PC-9 (cell line): ENCODE results near the gene ZNF19. TPM values are rescaled to one million over a fixed set of nuclear protein-coding genes. Genes with fewer than 3 reads are reported as not detected.
"Not testable (repeated sequence)": the region's sequence is repeated elsewhere in the genome, so short reads cannot be mapped to it uniquely, and the experiment has no call there.

ENCODE experiments used
- BruUV-seq: library from RNA; stranded (reverse); fragments of 400-500 nt; replicated peaks from 2 replicates; lab custom pipeline; 2021; lab: Mats Ljungman, UMichigan
- CTCF ChIA-PET: fragments of 300-600 bp; sonication (Branson Sonifier 250); formaldehyde crosslinking; loops from one replicate; lab custom pipeline; 2022; ENCODE audit warnings: antibody characterized with exemption; lab: Charles Lee
- POLR2A ChIA-PET: fragments of 300-600 bp; sonication (Branson Sonifier 250); formaldehyde crosslinking; loops from one replicate; lab custom pipeline; 2022; ENCODE audit warnings: antibody characterized with exemption; ENCODE audit not compliant: unreplicated experiment; lab: Charles Lee
- DNase-seq, 2 experiments: peaks; one replicate each; pipeline versions ENCODE4 v3.0.0 to v3.0.0-alpha.2; 2015 to 2022; ENCODE audit warnings: mixed read lengths in 1 of 2
- H2AFZ ChIP-seq: fragments of 200-600 bp; sonication (generic); 2 replicates; pipeline ENCODE4 v1.8.1; 2017; ENCODE audit warnings: antibody characterized with exemption
- H3F3A ChIP-seq: fragments of 200-600 bp; sonication (generic); 2 replicates; pipeline ENCODE4 v1.8.1; 2017; ENCODE audit warnings: antibody characterized with exemption, mild to moderate bottlenecking, low read depth; ENCODE audit not compliant: insufficient read depth
- H3K27ac ChIP-seq: fragments of 200-600 bp; sonication (generic); 2 replicates; pipeline ENCODE4 v1.6.1; 2016; ENCODE audit warnings: mixed run types
- H3K27me3 ChIP-seq: fragments of 200-600 bp; sonication (generic); 2 replicates; pipeline ENCODE4 v1.6.1; 2016; ENCODE audit warnings: low read depth, mixed run types; ENCODE audit not compliant: insufficient read depth
- H3K36me3 ChIP-seq: fragments of 200-600 bp; sonication (generic); 2 replicates; pipeline ENCODE4 v1.6.1; 2016; ENCODE audit warnings: low read depth, mixed run types
- H3K4me1 ChIP-seq: fragments of 200-600 bp; sonication (generic); replicated peaks from 2 replicates; pipeline ENCODE4 v1.6.1; 2016; ENCODE audit warnings: mixed run types; ENCODE audit not compliant: insufficient read depth
- H3K4me2 ChIP-seq: fragments of 200-600 bp; sonication (generic); 2 replicates; pipeline ENCODE4 v1.6.1; 2017; ENCODE audit warnings: mixed run types
- H3K4me3 ChIP-seq: fragments of 200-600 bp; sonication (generic); 2 replicates; pipeline ENCODE4 v1.6.1; 2016; ENCODE audit warnings: mixed run types
- H3K79me2 ChIP-seq: fragments of 200-600 bp; sonication (generic); 2 replicates; pipeline ENCODE4 v1.6.1; 2017; ENCODE audit warnings: low read depth, mixed run types
- H3K9me2 ChIP-seq: fragments of 200-600 bp; sonication (generic); 2 replicates; pipeline ENCODE4 v1.8.1; 2017; ENCODE audit warnings: mild to moderate bottlenecking; ENCODE audit not compliant: insufficient read depth
- H3K9me3 ChIP-seq: fragments of 200-600 bp; sonication (generic); 2 replicates; pipeline ENCODE4 v1.8.1; 2016; ENCODE audit warnings: low read depth; ENCODE audit not compliant: insufficient read depth
- H4K20me1 ChIP-seq: fragments of 200-600 bp; sonication (generic); 2 replicates; pipeline ENCODE4 v1.8.1; 2017; ENCODE audit not compliant: insufficient read depth
- EZH2 ChIP-seq: fragments of 200-600 bp; sonication (generic); IDR thresholded peaks from 2 replicates; pipeline ENCODE4 v1.8.0; 2017; ENCODE audit warnings: antibody characterized with exemption, low read depth
- intact Hi-C: fragments of 100-400 bp; cut with micrococcal nuclease; formaldehyde crosslinking; loops from one replicate; pipeline ENCODE4 v1.10.0; 2022; ENCODE audit not compliant: unreplicated experiment
- total RNA-seq: library from RNA; stranded (reverse); gene quantifications from 2 replicates; pipeline ENCODE4 v1.2.3, GENCODE V29; 2021
- TF ChIP-seq, protein P1 (sequence below): fragments of 200-600 bp; sonication (generic); conservative IDR thresholded peaks from 2 replicates; pipeline ENCODE4 v1.6.1; 2017; ENCODE audit warnings: mixed run types, antibody characterized with exemption, mild to moderate bottlenecking, moderate library complexity

ZNF19 gene
- total RNA-seq, 1 experiment from 2014 or later: 6.8 TPM

DNA sequence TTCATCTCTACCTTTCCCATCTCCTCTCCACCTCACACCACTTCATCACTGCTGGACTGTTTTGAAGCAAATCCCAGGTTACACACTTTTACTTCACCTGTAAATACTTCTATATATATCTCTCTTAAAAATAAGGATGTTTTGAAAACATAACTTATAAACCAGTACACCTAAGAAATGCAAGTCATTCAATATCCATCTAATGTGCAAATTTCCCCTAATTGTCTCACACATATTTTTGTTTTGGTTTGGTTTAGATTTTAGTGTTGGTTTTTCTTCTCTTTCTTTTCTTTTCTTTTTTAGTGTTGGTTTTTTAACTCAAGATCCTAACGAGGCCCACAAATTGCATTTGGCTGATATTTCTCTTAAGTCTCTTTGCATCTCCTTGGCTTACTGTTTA, 17.9 kb upstream of the ZNF19 start:
- H3K27me3 ChIP-seq: no peaks in the 10 kb centered on the region
- no peaks in the 10 kb centered on the region for H4K20me1 ChIP-seq
- H3K9me2 ChIP-seq: no peaks in the 10 kb centered on the region
- intact Hi-C loops: no loop called here
- BruUV-seq: no TSS peak
- H3F3A ChIP-seq: no peaks in the 10 kb centered on the region; the same call in 1 of the 2 replicates
- H3K36me3 ChIP-seq: no peaks in the 10 kb centered on the region
- CTCF ChIA-PET: no interaction called here
- H3K9me3 ChIP-seq: no peaks in the 10 kb centered on the region; the same call in 1 of the 2 replicates
- no peak overlapping the region for H3K4me3 ChIP-seq
- DNase-seq: no peak
- H3K4me2 ChIP-seq: no peak overlapping the region
- H3K79me2 ChIP-seq: no peaks in the 10 kb centered on the region
- TF ChIP-seq EZH2: no peak
- TF ChIP-seq, protein P1, sequence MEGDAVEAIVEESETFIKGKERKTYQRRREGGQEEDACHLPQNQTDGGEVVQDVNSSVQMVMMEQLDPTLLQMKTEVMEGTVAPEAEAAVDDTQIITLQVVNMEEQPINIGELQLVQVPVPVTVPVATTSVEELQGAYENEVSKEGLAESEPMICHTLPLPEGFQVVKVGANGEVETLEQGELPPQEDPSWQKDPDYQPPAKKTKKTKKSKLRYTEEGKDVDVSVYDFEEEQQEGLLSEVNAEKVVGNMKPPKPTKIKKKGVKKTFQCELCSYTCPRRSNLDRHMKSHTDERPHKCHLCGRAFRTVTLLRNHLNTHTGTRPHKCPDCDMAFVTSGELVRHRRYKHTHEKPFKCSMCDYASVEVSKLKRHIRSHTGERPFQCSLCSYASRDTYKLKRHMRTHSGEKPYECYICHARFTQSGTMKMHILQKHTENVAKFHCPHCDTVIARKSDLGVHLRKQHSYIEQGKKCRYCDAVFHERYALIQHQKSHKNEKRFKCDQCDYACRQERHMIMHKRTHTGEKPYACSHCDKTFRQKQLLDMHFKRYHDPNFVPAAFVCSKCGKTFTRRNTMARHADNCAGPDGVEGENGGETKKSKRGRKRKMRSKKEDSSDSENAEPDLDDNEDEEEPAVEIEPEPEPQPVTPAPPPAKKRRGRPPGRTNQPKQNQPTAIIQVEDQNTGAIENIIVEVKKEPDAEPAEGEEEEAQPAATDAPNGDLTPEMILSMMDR: no peak
- POLR2A ChIA-PET: no interaction called here
- H3K4me1 ChIP-seq: peaks cover 22% of the 10 kb centered on the region
- no peak overlapping the region for H2AFZ ChIP-seq
- no peak overlapping the region for H3K27ac ChIP-seq

DNA sequence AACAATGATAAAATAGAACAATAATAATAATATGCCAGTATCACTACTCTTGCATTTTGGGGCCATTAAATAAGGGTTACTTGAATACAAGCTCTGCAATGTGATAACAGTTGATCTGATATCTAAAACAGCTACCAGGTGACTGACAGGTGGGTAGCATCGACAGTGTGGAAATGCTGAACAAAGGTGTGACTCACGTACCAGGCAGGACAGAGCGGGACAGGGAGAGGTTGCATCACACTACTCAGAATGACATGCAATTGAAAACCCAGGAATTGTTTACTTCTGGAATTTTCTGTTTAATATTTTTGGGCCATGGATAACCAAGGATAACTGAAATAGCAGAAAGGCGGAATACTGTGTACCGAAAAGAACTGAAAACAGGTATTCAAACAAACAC, 15.8 kb upstream of the ZNF19 start:
- TF ChIP-seq, protein P1: no peak
- no peak for TF ChIP-seq EZH2
- intact Hi-C loops: no loop called here
- Histone ChIP-seq H4K20me1 (no peaks in the 10 kb centered on the region), H3K79me2 (no peaks in the 10 kb centered on the region), H3K9me3 (no peaks in the 10 kb centered on the region; the same call in 1 of the 2 replicates), H3K27ac (peak overlapping the region; percentile 43), H2AFZ (no peak overlapping the region), H3F3A (no peaks in the 10 kb centered on the region), H3K9me2 (no peaks in the 10 kb centered on the region), H3K4me3 (no peak overlapping the region), H3K4me2 (peak overlapping the region; percentile 10; the same call in 1 of the 2 replicates), H3K36me3 (no peaks in the 10 kb centered on the region), H3K4me1 (peaks cover 15% of the 10 kb centered on the region), H3K27me3 (no peaks in the 10 kb centered on the region)
- DNase-seq: peak in 1 of 2 experiments; percentile 74
- ChIA-PET POLR2A (no interaction called here), CTCF (no interaction called here)
- BruUV-seq: no TSS peak

DNA sequence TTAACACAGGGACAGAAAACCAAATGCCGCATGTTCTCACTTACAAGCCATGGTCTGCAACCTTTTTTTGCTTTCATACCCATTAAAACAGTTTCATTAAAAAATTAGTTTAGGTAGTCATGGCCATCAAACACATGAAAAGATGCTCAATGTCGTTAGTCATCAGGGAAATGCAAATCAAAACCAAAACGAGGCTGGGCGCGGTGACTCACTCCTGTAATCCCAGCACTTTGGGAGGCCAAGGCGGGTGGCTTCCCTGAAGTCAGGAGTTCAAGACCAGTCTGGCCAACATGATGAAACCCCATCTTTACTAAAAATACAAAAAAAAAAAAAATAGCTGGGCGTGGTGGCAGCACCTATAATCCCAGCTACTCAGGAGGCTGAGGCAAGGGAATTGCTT, 14.9 kb upstream of the ZNF19 start:
- H3K36me3 ChIP-seq, H4K20me1 ChIP-seq, H3K79me2 ChIP-seq, H2AFZ ChIP-seq, H3K4me2 ChIP-seq, H3K9me2 ChIP-seq, H3K4me3 ChIP-seq, H3K9me3 ChIP-seq, H3F3A ChIP-seq, DNase-seq, H3K27me3 ChIP-seq, BruUV-seq, H3K27ac ChIP-seq, intact Hi-C loops: not testable (repeated sequence)
- ChIA-PET POLR2A (interaction anchor here (0.7 kb wide), 1 partner anchor 107 kb away, joined by 4 read pairs; no protein-coding TSS in a partner anchor), CTCF (interaction anchor here (0.6 kb wide), 1 partner anchor 35 kb away, joined by 4 read pairs; no protein-coding TSS in a partner anchor)
- H3K4me1 ChIP-seq: peaks cover 15% of the 10 kb centered on the region

DNA sequence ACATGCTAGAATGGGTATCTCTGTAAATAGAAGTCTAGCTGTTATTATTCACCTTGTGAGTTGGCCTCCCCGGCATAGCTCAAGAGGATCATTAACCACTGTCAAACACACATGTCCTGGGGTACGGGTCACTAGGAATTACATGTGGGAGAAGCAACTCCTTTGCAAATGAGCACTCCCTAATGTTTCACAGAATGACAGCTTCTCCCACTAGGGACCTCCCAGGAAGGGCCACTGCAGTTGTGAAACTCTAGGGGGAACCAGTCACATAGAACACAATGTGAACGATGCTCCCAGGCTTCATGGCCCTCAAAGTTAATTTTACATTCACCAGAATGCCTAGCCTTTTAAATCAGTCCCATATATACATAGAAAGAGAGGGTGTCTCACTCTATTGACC, 12.4 kb upstream of the ZNF19 start:
- intact Hi-C loops: loop anchor here (2.0 kb wide), 1 partner anchor 35 kb away; no protein-coding TSS in a partner anchor
- POLR2A ChIA-PET: no interaction called here

More for the DNA sequence above, 12.4 kb upstream of the ZNF19 start:
- H3K27me3 ChIP-seq: no peaks in the 10 kb centered on the region
- DNase-seq: no peak
- no peaks in the 10 kb centered on the region for H3K36me3 ChIP-seq
- H4K20me1 ChIP-seq: no peaks in the 10 kb centered on the region
- CTCF ChIA-PET: interaction anchor here (0.6 to 1.3 kb wide), 3 partner anchors 22 to 109 kb away, joined by 4 to 5 read pairs (median 5); no protein-coding TSS in a partner anchor
- no peaks in the 10 kb centered on the region for H3F3A ChIP-seq
- no peaks in the 10 kb centered on the region for H3K79me2 ChIP-seq
- no peak overlapping the region for H3K27ac ChIP-seq
- no peaks in the 10 kb centered on the region for H3K9me3 ChIP-seq
- BruUV-seq: no TSS peak
- H3K4me3 ChIP-seq: no peak overlapping the region
- H3K4me1 ChIP-seq: peaks cover 15% of the 10 kb centered on the region
- no peaks in the 10 kb centered on the region for H3K9me2 ChIP-seq
- H2AFZ ChIP-seq: no peak overlapping the region
- no peak overlapping the region for H3K4me2 ChIP-seq
- TF ChIP-seq, protein P1: no peak
- TF ChIP-seq EZH2: no peak
